ENCODE data around the gene MRPL52. TPM values are rescaled to one million over a fixed set of nuclear protein-coding genes. Genes with fewer than 3 reads are reported as not detected.

Gene MRPL52
- total RNA-seq, 1 donor from 2014 or later: 67.9 TPM

DNA sequence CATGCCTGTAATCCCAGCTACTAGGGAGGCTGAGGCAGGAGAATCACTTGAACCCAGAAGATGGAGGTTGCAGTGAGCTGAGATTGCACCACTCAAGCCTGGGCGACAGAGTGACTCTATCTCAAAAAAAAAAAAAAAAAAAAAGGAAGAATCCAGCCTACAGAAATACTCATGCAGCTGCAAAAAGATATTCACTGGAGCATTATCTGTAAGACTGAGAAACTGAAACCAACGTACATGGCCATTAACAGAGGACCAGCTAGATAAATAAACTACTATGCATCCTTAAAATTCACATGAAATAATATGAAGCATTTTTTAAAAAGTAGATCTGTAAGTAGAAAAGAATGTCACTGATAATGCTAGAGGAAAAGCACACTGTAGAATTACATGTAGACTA is 18.0 kb upstream of the MRPL52 start:
- Mint-ChIP-seq H3K4me1 (ENCODE audit: low read depth, unreplicated experiment) (peaks cover 10% of the 10 kb centered on the region), H3K27ac (ENCODE audit: unreplicated experiment) (no peak overlapping the region), H3K36me3 (ENCODE audit: unreplicated experiment) (no peaks in the 10 kb centered on the region), H3K9me3 (ENCODE audit: unreplicated experiment) (peaks cover 2% of the 10 kb centered on the region), H3K4me3 (ENCODE audit: unreplicated experiment) (no peak overlapping the region), H3K27me3 (ENCODE audit: unreplicated experiment) (no peaks in the 10 kb centered on the region)
- TF ChIP-seq, protein P1, sequence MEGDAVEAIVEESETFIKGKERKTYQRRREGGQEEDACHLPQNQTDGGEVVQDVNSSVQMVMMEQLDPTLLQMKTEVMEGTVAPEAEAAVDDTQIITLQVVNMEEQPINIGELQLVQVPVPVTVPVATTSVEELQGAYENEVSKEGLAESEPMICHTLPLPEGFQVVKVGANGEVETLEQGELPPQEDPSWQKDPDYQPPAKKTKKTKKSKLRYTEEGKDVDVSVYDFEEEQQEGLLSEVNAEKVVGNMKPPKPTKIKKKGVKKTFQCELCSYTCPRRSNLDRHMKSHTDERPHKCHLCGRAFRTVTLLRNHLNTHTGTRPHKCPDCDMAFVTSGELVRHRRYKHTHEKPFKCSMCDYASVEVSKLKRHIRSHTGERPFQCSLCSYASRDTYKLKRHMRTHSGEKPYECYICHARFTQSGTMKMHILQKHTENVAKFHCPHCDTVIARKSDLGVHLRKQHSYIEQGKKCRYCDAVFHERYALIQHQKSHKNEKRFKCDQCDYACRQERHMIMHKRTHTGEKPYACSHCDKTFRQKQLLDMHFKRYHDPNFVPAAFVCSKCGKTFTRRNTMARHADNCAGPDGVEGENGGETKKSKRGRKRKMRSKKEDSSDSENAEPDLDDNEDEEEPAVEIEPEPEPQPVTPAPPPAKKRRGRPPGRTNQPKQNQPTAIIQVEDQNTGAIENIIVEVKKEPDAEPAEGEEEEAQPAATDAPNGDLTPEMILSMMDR (IDR thresholded peaks at IDR 0.05; ENCODE audit: partially characterized antibody, unreplicated experiment): no peak
- no peak for DNase-seq

DNA sequence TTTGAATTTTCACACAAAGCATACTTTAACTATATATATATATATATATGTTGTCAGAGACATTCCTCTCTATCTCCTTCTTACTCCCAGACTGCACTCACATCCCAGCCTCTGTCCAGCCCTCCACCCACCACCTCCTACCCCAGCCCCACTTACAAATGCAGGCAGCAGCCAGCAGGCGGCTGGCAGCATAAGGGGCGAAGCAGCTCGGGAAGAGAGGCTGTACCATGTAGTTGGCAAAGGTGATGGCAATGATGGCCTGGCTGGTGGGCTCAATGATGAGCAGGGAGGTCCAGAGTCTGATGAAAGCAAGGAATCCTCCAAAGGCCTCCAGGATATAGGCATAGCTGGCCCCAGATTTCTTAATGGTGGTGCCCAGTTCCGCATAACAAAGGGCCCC is 16.9 kb upstream of the MRPL52 start:
- no peak overlapping the region for H3K27ac Mint-ChIP-seq (ENCODE audit: unreplicated experiment)
- H3K36me3 Mint-ChIP-seq (ENCODE audit: unreplicated experiment): no peaks in the 10 kb centered on the region
- no peaks in the 10 kb centered on the region for H3K27me3 Mint-ChIP-seq (ENCODE audit: unreplicated experiment)
- H3K4me1 Mint-ChIP-seq (ENCODE audit: low read depth, unreplicated experiment): peaks cover 10% of the 10 kb centered on the region
- no peak for DNase-seq
- no peak overlapping the region for H3K4me3 Mint-ChIP-seq (ENCODE audit: unreplicated experiment)
- TF ChIP-seq, protein P1 (IDR thresholded peaks at IDR 0.05; ENCODE audit: partially characterized antibody, unreplicated experiment): no peak
- peaks cover 2% of the 10 kb centered on the region for H3K9me3 Mint-ChIP-seq (ENCODE audit: unreplicated experiment)

DNA sequence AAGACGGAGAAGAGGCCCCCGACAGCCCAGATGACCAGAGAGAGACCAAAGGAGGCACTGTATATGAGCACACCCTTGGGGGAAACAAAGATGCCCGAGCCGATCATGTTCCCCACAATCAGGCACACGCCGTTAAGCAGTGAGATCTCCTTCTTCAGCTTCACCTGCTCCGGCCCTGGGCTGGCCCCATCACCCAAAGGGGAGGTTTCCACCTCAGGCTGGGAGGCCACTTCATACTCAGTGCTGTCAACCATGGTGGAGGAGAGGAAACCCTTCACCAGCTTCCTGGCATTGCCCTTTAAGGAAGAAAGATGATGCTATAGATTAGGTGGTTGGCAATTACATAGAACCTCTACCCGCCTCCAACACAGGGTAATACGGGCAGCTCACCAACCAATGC is 16.5 kb upstream of the MRPL52 start:
- peaks cover 2% of the 10 kb centered on the region for H3K9me3 Mint-ChIP-seq (ENCODE audit: unreplicated experiment)
- H3K36me3 Mint-ChIP-seq (ENCODE audit: unreplicated experiment): no peaks in the 10 kb centered on the region
- H3K4me3 Mint-ChIP-seq (ENCODE audit: unreplicated experiment): no peak overlapping the region
- no peak for DNase-seq
- H3K4me1 Mint-ChIP-seq (ENCODE audit: low read depth, unreplicated experiment): peaks cover 10% of the 10 kb centered on the region
- TF ChIP-seq, protein P1 (IDR thresholded peaks at IDR 0.05; ENCODE audit: partially characterized antibody, unreplicated experiment): no peak
- no peak overlapping the region for H3K27ac Mint-ChIP-seq (ENCODE audit: unreplicated experiment)
- no peaks in the 10 kb centered on the region for H3K27me3 Mint-ChIP-seq (ENCODE audit: unreplicated experiment)

DNA sequence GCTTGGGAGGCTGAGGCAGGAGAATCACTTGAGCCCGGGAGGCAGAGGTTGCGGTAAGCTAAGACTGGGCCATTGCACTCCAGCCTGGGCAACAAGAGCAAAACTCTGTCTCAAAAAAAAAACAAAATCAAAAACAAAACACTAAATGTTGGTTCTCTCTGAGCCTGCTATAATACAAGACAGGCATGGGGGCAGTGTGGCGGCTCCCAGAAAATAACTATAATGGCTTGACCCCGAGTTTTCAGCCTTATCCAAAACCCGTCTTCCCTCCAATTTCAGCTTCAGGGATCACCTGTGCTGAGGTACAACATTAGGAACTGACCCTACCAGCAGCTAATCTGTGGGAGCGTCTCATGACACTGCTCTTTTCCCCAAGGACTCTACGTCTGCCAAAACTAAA is 15.3 kb upstream of the MRPL52 start:
- TF ChIP-seq, protein P1 (IDR thresholded peaks at IDR 0.05; ENCODE audit: partially characterized antibody, unreplicated experiment): no peak
- peaks cover 10% of the 10 kb centered on the region for H3K4me1 Mint-ChIP-seq (ENCODE audit: low read depth, unreplicated experiment)
- no peak for DNase-seq
- peak overlapping the region; percentile 21 for H3K4me3 Mint-ChIP-seq (ENCODE audit: unreplicated experiment)
- H3K36me3 Mint-ChIP-seq (ENCODE audit: unreplicated experiment): no peaks in the 10 kb centered on the region
- H3K27ac Mint-ChIP-seq (ENCODE audit: unreplicated experiment): no peak overlapping the region
- H3K27me3 Mint-ChIP-seq (ENCODE audit: unreplicated experiment): no peaks in the 10 kb centered on the region
- H3K9me3 Mint-ChIP-seq (ENCODE audit: unreplicated experiment): peaks cover 2% of the 10 kb centered on the region

DNA sequence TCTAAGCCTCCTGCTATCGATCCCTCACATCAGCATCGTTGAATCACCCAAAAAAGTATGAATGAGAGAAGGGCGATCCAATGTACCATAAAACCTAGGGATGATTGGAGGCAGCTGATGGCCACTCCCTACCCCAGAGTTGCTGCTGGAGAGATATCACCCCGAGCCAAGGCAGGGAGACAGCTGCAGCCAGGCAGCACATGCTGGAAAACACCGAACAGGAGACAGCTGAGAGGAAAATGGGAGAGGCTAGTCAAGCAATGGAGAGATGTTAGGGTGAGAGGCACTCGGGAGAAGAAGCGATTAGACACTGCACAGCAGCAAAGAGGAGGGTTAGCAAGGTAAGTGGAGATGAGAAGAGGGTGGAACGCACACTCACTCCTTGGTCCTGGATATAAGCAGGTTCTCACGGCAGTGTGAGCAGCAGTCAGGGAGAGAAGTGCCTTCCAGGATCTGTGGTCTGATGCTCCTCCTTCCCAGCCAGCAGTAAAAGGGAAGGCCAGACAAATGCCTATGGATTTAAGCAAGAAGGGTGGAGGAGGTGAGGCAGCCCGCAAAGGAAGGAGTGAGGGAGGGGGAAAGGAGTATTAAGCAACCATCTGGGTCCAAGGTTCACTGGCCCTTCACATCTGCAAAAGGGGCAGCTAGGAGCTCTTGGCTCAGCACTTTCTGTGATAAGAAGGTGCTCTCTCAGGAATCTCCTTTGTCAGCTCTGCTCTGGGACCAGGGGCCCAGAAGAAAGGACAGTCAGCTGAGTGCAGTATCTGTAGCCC is 14.6 kb upstream of the MRPL52 start, which contains the start of gene SLC7A7:
SLC7A7 (minus strand) TSS at position 495 of the 773 bp plus-strand sequence. CDS start 2,037 bp downstream, outside the sequence.
- Mint-ChIP-seq H3K36me3 (ENCODE audit: unreplicated experiment) (no peaks in the 10 kb centered on the region), H3K9me3 (ENCODE audit: unreplicated experiment) (peaks cover 2% of the 10 kb centered on the region), H3K27me3 (ENCODE audit: unreplicated experiment) (no peaks in the 10 kb centered on the region), H3K4me3 (ENCODE audit: unreplicated experiment) (peak within 1 kb of the TSS; percentile 21), H3K27ac (ENCODE audit: unreplicated experiment) (peak within 1 kb of the TSS; percentile 15), H3K4me1 (ENCODE audit: low read depth, unreplicated experiment) (peaks cover 13% of the 10 kb centered on the region)
- TF ChIP-seq, protein P1 (IDR thresholded peaks at IDR 0.05; ENCODE audit: partially characterized antibody, unreplicated experiment): no peak
- DNase-seq: peak; percentile 23

All from glutamatergic neuron (in vitro differentiated cells).